GM12891 (cell line): ENCODE data around the gene CPED1.

Experiments
- POLR2A ChIP-seq: IDR thresholded peaks from 2 replicates; pipeline ENCODE4 v1.6.1; 2011; ENCODE audit warnings: low read depth, low read length, control low read depth
- POLR2AphosphoS5 ChIP-seq: IDR thresholded peaks from 2 replicates; pipeline ENCODE4 v1.6.1; 2011; ENCODE audit warnings: low read depth, low read length, control low read depth
- POU2F2 ChIP-seq: IDR thresholded peaks from 2 replicates; pipeline ENCODE4 v1.6.1; 2011; ENCODE audit warnings: low read depth, mild to moderate bottlenecking, control low read depth, low read length, moderate library complexity

GRCh38 chr7:121023683-121024511 is 35.4 kb downstream of the CPED1 start:
- no peak for TF ChIP-seq POLR2A
- TF ChIP-seq POU2F2, result no peak
- no peak for TF ChIP-seq POLR2AphosphoS5
